Fibroblast of the conjunctiva (primary cell): ENCODE measurements around the gene CELA2B.
"Not testable (repeated sequence)": the region's sequence is repeated elsewhere in the genome, so short reads cannot be mapped to it uniquely, and the experiment has no call there.

Experiments used
- DNase-seq: peaks from one replicate; pipeline ENCODE4 v3.0.0-alpha.2; 2010; ENCODE audit warnings: low read depth

The CELA2B gene

GRCh38 chr1:15501208-15502032, 25.5 kb downstream of the CELA2B start:
- DNase-seq = peak; percentile 17

GRCh38 chr1:15504436-15504835, 28.5 kb downstream of the CELA2B start:
- DNase-seq = no peak

- DNase-seq = no peak
These were observed 30.9 kb downstream of the CELA2B start for GRCh38 chr1:15506831-15507230.

- no peak for DNase-seq
These were observed 31.4 kb downstream of the CELA2B start for GRCh38 chr1:15507278-15507677.

- no peak for DNase-seq
These were observed 33.0 kb downstream of the CELA2B start for GRCh38 chr1:15508700-15509487.

- no peak for DNase-seq
These were observed 33.7 kb downstream of the CELA2B start for GRCh38 chr1:15509586-15509985.

GRCh38 chr1:15510611-15511405, 34.9 kb downstream of the CELA2B start:
- no peak for DNase-seq

GRCh38 chr1:15513192-15513591, 37.3 kb downstream of the CELA2B start:
- no peak for DNase-seq

- DNase-seq = no peak
These were observed 38.0 kb downstream of the CELA2B start for GRCh38 chr1:15513919-15514318.

- not testable (repeated sequence) for DNase-seq
These were observed 38.7 kb downstream of the CELA2B start for GRCh38 chr1:15514557-15514956.

GRCh38 chr1:15515022-15515663, 39.2 kb downstream of the CELA2B start:
- DNase-seq = no peak

GRCh38 chr1:15519625-15520024, 43.7 kb downstream of the CELA2B start:
- no peak for DNase-seq

- DNase-seq = not testable (repeated sequence)
These were observed 45.5 kb downstream of the CELA2B start for GRCh38 chr1:15521206-15521906.

GRCh38 chr1:15522551-15522950, 46.6 kb downstream of the CELA2B start:
- no peak for DNase-seq

GRCh38 chr1:15523104-15524020, 47.5 kb downstream of the CELA2B start:
- no peak for DNase-seq

GRCh38 chr1:15524021-15524282, 48.0 kb downstream of the CELA2B start, which contains the start of gene CASP9:
TSS of gene CASP9 (minus strand) at chr1:15524215. CDS start at chr1:15524200, 15 bp downstream.
- no peak for DNase-seq

- DNase-seq = peak; percentile 99
These were observed 48.6 kb downstream of the CELA2B start for GRCh38 chr1:15524283-15525049.

- no peak for DNase-seq
These were observed 49.4 kb downstream of the CELA2B start for GRCh38 chr1:15525050-15526020.
